Ureter (tissue), 1 donor: ENCODE data around the gene PATL2. TPM values are rescaled to one million over a fixed set of nuclear protein-coding genes. Genes with fewer than 3 reads are reported as not detected.
"Not testable (repeated sequence)": the region's sequence is repeated elsewhere in the genome, so short reads cannot be mapped to it uniquely, and the experiment has no call there.

Source experiments
- DNase-seq: peaks from one replicate; pipeline ENCODE4 v3.0.0-alpha.2; 2020; ENCODE audit warnings: low spot score
- total RNA-seq: library from RNA; stranded (reverse); gene quantifications from one replicate; pipeline ENCODE4 v1.2.4, GENCODE V29; 2023
- donor health status: DM: yes; HTN: yes; CAD: no.

Gene PATL2
- total RNA-seq: 4.0 TPM

DNA sequence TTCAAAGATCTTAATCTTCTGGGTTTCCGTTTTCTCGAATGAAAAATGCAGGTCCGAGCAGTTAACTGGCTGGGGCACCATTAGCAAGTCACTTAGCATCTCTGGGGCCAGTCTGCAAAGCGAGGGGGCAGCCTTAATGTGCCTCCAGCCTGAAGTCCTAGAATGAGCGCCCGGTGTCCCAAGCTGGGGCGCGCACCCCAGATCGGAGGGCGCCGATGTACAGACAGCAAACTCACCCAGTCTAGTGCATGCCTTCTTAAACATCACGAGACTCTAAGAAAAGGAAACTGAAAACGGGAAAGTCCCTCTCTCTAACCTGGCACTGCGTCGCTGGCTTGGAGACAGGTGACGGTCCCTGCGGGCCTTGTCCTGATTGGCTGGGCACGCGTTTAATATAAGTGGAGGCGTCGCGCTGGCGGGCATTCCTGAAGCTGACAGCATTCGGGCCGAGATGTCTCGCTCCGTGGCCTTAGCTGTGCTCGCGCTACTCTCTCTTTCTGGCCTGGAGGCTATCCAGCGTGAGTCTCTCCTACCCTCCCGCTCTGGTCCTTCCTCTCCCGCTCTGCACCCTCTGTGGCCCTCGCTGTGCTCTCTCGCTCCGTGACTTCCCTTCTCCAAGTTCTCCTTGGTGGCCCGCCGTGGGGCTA, at the start of gene PATL2, which contains the start of gene B2M:
PATL2 (minus strand) TSS at position 228 of the 647 bp plus-strand sequence. CDS start 34,833 bp downstream, outside the sequence.
B2M (plus strand) TSS at position 422 of the 647 bp plus-strand sequence; CDS start at position 452, 30 bp downstream.
- peak; percentile 98 for DNase-seq

DNA sequence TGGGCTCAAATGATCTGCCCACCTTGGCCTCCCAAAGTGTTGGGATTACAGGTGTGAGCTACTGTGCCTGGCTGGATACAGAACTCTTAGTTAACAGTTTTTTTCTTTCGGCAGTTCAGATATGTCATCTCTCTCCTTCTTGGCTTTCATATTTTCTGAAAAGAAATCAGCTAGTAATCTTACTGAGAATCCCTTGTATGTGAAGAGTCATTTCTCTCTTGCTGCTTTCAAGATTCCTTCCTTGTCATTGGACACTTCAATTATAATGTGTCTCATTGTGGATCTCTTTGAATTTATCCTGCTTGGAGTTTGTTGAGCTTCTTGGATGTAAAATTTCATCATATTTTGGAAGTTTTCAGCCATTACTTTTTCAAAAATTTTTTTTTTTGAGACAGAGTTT, 42.2 kb upstream of the PATL2 start:
- no peak for DNase-seq

DNA sequence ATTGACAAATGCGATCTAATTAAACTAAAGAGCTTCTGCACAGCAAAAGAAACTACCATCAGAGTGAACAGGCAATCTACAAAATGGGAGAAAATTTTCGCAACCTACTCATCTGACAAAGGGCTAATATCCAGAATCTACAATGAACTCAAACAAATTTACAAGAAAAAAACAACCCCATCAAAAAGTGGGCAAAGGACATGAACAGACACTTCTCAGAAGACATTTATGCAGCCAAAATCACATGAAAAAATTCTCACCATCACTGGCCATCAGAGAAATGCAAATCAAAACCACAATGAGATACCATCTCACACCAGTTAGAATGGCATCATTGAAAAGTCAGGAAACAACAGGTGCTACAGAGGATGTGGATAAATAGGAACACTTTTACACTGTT, 32.3 kb upstream of the PATL2 start:
- DNase-seq: not testable (repeated sequence)

DNA sequence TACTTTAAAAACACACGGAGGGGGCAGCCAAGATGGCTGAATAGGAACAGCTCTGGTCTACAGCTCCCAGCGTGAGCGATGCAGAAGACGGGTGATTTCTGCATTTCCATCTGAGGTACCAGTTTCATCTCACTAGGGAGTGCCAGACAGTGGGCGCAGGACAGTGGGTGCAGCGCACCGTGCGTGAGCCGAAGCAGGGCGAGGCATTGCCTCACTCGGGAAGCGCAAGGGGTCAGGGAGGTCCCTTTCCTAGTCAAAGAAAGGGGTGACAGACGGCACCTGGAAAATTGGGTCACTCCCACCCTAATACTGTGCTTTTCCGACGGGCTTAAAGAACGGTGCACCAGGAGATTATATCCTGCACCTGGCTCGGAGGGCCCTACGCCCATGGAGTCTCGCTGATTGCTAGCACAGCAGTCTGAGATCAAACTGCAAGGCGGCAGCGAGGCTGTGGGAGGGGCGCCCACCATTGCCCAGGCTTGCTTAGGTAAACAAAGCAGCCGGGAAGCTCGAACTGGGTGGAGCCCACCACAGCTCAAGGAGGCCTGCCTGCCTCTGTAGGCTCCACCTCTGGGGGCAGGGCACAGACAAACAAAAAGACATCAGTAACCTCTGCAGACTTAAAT, 28.2 kb upstream of the PATL2 start:
- not testable (repeated sequence) for DNase-seq

DNA sequence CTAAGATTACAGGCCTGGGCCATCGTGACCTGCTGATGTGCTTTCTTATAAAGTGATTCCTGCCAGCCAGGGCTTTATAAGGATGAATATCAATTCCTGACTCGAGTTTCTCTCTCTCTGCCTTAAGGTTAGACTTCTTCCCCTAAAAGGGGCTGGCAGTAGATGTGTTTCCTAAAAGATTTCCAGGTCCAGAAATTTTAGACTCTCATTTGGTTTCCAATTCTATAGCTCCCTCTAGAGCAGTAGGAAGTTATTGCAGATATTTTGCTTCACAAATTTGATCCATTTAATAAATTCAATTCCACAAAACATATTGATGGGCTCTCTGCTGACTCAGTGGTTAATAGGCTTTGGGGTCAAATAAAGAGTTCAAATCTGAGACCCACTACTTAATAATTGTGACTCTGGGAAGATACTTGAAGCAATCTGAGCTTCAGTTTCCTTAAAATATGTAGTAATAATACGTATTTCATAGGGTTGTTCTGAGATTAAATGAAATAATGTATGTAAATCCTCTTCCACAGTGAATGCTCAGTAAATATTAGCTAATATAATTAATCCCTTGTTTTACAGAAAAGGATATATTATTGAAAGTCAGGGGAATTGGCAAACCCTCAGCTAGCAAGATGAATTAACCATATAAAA, 27.3 kb upstream of the PATL2 start:
- no peak for DNase-seq

DNA sequence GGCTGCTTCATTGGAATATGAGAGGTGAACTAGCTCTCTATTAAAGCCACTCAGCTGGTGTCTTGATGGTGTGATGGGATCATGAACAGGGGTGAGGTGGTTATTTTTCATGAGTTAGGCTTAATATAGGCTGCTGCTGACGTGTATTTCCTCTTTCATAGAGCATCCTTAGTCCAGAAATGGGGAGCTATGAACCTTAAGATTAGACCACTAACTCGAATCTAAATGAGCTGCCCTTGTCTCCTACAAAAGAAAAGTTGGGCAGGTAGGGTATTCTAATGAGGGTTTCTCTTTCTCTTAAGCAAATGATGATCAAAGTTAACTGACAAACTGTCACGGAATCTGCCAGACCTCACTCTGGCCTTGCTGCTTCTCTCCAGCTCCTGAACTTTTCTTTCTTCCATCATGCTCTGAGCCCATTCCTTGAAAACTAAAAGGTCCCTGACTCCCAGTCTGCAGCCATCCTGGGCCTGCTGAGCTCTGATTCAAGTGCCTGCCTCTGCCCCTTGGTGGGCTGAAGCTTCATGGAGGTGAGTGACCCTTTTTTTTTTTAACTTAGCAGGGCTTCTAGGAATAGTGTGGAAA, 25.1 kb upstream of the PATL2 start, which contains the start of gene TRIM69:
TRIM69 (plus strand) TSS at position 348 of the 585 bp plus-strand sequence; CDS start at position 525, 177 bp downstream.
- no peak for DNase-seq

DNA sequence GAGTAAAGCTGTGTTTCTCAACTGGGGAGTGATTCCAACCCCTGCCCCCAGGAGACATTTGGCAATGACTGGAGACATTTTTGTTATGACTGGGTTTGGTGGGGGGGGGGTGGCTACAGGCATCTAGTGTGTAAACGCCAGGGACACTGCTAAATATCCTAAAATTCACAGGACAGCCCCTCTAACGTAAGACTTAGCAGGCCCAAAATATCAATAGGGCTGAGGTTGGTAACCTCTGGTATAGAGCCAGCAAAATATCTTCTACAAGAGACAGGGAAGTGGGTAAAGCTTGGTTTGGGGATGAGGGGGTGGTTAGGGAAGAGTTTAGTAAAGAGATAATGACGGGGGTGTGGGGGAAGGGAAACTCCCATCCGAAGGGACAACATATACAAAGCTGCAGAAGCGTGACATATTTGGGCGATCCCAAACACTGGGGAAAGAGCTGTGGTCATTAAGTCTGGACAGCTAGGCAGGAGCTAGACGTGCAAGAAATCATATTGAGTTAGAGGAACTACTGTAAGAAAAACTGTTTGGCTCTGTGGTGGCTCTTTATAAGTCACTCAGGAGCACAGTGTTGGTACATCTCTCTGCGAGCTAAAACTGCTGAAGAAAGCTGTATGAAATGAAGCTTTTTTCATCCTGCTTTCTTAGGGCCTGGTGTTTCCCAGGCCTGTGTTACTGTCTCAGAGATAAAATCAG, 24.5 kb upstream of the PATL2 start:
- no peak for DNase-seq

DNA sequence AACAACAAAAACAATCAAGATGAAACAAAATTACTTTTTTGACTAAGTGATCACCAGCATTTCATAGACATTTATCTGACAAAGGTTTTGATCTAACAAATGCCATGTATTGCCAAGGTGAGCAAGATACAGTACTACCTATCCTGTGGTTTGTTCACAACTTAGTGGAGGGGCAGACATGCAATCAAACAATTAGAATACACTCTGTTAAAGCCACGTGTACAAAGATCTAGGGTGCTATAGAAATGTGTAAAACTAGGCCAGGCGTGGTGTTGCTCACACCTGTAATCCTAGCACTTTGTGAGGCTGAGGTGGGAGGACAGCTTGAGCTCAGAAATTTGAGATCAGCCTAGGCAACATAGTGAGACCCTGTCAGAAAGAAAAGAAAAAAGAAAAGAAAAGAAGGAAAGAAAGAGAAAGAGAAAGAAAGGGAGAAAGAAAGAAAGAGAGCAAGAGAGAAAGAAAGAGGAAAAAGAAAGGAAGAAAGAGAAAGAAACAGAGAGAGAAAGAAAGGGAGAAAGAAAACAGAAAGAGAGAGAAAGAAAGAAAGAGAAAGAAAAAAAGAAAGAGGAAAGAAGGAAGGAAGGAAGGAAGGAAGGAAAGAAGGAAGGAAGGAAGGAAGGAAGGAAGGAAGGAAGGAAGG, 23.8 kb upstream of the PATL2 start:
- no peak for DNase-seq

DNA sequence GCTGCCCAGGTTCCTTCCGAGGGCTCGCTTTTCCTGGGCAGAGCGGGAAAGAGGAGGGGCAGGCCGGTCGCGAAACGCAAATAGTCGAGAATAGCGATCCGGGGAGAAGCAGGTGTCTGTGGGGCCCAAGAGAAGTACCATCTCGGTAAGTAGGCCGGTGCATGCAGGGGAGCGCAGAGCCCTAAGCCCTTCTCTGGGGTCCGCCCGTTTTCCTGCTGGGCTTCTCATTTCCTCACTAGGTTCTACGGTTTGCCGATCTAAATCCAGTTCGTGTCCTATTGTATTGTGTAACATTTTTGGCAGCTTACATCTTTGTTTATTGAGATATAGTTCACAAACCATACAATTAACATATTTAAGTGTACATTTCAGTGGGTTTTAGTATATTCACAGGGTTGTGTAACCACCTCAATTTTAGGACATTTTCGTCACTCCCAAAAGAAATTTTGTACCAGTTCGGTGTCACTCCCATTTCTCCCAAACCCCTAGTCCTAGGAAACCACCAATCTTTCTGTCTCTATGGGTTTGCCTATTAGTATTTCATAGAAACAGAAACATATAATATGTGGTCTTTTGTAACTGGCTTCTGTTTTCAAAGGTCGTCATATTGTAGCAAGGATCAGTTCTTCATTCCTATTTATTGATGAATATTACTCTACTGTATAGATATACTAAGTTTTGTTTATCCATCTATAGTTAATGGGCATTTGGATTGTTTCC, 18.4 kb upstream of the PATL2 start:
- DNase-seq: no peak

DNA sequence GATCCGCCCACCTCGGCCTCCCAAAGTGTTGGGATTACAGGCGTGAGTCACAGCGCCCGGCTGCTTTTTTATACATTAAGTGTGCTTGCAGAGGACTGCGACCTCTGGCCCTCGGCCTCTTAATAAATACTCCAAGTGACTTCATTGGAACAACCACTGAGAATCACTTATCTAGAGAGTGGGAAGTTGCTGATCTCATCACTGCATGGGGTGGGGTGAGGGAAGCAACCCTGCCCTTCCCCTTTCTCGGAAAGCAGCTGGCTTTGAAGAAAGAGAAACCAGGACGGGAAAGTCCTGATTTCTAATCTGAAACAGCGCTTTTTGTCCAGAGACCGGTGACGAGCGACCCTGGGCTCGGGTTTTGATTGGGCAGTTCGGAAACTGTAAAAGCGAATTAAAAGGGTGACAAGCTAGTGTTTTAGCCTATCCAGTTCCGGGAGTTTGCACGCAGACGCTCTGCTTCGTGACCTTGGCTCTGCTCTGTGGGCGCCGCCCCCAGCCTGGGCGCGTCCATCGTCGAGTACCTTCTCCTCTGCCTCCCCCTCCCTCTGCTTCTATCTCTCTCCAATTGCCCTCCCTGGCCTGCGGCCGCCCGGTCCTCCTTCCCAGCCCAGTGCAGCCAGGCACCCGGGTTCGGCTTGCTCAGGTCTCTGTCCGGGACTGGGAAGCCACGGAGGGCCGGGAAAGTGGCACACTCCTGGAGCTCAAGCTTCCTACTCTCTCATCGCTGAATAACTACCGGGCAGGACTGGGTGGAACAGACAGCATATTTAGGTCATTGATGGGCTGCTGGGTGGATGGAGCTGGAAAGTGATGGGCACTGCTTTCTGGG, 17.7 kb upstream of the PATL2 start:
- peak; percentile 97 for DNase-seq

DNA sequence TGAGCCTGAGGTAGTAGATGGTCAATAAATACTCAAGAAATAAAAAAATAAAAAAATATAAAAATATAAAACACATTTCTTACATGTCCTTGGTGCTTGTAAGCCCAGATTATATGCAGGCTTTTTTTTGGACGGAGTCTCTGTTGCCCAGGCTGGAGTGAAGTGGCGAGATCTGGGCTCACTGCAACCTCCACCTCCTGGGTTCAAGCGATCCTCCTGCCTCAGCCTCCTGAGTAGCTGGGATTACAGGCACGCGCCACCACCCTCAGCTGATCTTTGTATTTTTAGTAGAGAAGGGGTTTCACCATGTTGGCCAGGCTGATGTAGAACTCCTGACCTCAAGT, 17.1 kb upstream of the PATL2 start:
- DNase-seq: not testable (repeated sequence)

DNA sequence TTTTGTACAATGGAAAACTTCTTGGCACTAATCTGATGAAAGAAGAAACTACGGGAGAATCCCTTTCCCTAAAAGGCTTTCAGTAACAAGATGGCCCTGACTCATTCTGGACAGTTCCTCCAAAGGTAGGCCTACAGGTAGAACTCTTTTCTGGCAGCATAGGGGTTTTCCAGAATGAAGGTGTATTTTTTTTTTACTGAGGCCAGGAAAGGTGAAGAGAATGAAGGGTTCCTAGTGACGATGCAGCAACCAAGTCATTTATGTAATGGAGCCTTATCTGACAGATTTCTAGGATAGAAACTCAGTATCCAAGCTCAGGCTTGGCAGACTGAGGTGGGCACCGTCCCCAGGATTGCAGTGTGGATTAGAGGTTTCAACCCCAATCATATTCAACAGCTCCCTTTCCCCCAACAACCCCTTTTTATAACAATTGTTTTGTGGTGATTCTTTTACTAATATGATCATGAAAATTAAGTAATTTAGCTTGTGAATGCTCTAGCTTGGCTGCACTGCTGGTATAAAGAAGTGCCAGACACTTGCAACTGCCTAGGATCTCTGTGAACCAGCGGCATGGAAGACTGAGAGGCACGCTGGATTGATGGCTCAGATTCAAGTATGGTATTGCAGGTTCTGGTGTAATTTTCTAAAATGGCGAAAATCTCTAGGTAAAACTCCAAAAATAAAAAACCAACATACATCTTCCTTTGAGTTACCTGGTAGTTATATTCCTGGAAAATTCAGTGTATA, 16.5 kb upstream of the PATL2 start:
- DNase-seq: no peak

DNA sequence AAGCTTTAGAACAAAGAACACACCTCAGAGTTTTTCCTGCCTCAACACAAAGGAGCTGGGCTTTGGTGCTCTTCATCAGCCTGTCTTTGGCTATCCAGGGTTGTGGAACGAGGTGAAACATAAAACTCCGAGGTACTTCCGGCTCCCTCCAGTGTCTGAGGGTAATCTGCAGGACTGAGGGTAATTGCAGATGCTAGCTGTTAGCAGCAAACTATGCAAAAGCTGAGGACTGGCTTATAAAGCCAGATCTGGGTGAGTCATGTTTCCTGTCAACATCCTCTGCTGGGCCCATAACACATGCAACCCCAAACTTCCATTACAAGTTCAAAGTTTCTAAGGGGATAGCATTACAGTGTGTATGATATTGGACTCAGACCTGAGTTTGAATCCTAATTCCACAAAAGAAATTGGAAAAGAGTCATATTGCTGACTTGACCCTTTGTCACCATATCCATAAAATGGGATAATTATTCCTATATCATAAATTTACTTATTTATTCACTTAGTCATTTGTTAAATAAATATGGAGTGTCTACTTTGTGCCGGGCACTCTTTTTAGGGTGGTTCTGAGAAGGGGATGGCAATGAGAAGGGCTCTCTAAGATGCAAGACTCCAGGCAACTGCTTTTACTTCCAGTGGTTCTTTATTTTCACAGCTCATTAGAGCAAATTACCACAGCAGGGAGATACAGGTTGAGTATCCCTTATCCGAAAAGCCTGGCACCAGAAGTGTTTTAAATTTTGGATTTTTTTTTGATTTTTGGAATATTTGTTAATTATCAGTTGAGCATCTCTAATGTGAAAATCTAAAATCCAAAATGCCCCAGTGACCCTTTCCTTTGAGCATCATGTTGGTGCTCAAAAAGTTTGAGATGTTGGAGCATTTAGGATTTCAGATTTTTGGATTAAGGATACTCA, 15.7 kb upstream of the PATL2 start:
- peak; percentile 71 for DNase-seq

DNA sequence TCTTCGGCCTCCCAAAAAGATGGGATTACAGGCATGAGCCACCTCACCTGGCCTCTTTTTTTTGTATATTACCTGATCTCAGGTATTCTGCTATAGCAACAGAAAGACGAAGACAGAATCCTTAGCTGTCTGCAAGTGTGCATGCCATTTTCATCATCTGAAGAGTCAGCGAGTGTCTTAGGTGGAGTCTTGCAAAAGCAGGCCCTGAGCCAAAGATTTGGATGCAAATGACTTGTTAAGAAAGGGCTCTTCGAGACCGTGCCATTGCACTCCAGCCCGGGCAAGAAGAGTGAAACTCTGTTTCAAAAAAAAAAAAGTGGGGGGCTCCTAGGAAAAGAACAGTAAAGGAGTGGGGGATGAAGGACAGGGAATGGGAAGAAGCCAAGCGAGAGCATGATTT, 15.0 kb upstream of the PATL2 start:
- DNase-seq: no peak

DNA sequence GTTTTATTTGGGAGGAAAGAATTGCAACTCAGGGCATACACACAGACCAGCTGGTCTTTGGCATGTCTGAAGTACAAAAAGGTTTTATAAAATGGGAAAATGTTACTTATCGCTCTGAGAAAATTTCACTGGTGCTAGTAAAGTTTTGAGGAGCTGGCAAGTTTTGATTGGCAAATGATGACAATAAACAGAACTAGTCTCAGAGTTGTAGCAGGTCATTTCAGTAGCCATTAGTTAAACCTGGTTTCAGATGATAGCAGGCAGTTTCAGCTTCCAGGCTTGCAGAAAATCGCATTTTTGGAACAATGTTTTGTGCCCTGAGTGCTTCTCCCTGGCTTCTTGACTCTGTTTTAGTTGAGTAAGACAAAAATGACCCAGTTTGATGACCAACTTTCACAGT, 10.9 kb upstream of the PATL2 start:
- DNase-seq: no peak

DNA sequence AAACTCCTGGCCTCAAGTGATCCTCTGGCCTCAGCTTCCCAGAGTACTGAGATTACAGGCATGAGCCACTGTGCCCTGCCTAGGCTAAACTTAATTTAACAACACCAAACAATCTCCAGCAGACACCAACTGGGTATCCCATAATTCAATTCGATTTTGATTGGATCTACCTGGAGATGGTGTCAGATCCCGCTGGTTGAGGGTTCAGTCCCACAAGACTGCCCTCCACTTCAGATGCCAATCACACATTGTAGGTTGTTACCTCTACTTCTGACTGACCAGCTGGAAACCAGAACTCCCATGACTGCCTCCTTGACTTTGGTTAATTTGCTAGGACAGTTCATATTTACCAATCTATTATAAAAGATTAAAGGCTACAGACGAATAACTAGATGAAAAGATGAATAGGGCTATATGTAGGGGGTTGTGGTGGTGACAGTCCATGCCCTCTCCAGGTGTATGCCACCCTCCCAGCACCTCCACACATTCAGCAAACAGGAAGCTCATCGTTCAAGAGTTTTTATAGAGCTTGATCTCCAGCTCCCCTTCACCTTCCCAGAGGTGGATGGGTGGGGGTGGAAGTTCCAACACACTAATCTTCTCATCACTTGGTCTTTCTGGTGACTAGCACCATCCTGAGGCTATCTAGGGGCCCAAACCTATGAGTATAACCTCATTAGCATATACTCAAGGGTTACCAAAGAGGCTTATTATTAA, 9.5 kb upstream of the PATL2 start:
- no peak for DNase-seq

DNA sequence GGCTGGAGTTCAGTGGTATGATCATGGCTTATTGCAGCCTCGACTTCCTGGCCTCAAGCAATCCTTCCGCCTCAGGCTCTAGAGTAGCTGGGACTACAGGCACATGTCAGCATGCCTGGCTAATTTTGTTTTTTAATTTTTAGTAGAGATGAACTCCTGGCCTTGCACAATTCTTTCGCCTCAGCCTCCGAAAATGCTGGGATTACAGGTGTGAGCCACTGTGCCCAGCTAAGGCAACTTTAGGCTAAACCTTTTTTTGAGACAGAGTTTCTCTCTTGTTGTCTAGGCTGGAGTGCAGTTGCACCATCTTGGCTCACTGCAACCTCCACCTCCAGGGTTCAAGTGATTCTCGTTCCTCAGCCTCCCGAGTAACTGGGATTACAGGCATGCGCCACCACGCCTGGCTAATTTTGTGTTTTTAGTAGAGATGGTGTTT, 8.9 kb upstream of the PATL2 start:
- not testable (repeated sequence) for DNase-seq
